Activated CD8-positive, alpha-beta T cell treated with anti-CD3 and anti-CD28 coated beads, Interleukin-2, amount 10 ng/mL, durations not matched to agents 7 days and 5 days (primary cell): Measurements from ENCODE around the gene LMO2. TPM values are rescaled to one million over a fixed set of nuclear protein-coding genes. Genes with fewer than 3 reads are reported as not detected.

Experiments used
- ATAC-seq: fragments of 150-1000 bp; cut with Tn5 transposase; one replicate; pipeline ENCODE4 v1.10.0; 2021; ENCODE audit warnings: moderate library complexity
- CTCF ChIA-PET: fragments of 350-600 bp; sonication (Branson Sonifier 250); formaldehyde crosslinking; loops from one replicate; lab custom pipeline; 2021; ENCODE audit warnings: antibody characterized with exemption; lab: Charles Lee
- POLR2A ChIA-PET: fragments of 350-600 bp; sonication (Branson Sonifier 250); formaldehyde crosslinking; loops from one replicate; lab custom pipeline; 2021; ENCODE audit warnings: antibody characterized with exemption; lab: Charles Lee
- DNase-seq: peaks from one replicate; pipeline ENCODE4 v3.0.0-alpha.2; 2020
- H3K27ac Mint-ChIP-seq: one replicate; pipeline ENCODE4 v1.8.0; 2021; ENCODE audit warnings: mild to moderate bottlenecking, mixed read lengths
- H3K27me3 Mint-ChIP-seq: one replicate; pipeline ENCODE4 v1.8.0; 2021; ENCODE audit warnings: low read depth, mixed read lengths
- H3K36me3 Mint-ChIP-seq: one replicate; pipeline ENCODE4 v1.8.0; 2021; ENCODE audit warnings: low read depth, mixed read lengths
- H3K4me1 Mint-ChIP-seq: one replicate; pipeline ENCODE4 v1.8.0; 2021; ENCODE audit warnings: low read depth, mixed read lengths
- H3K4me3 Mint-ChIP-seq: one replicate; pipeline ENCODE4 v1.8.0; 2021; ENCODE audit warnings: mild to moderate bottlenecking, mixed read lengths
- H3K9me3 Mint-ChIP-seq: one replicate; pipeline ENCODE4 v1.8.0; 2022; ENCODE audit warnings: mixed read lengths; ENCODE audit not compliant: insufficient read depth
- total RNA-seq, 2 experiments: library from RNA; stranded (reverse); gene quantifications; one replicate each; pipeline ENCODE4 v1.2.3, GENCODE V29; 2021

LMO2 gene
- total RNA-seq, 2 experiments from 2014 or later, result not detected

DNA sequence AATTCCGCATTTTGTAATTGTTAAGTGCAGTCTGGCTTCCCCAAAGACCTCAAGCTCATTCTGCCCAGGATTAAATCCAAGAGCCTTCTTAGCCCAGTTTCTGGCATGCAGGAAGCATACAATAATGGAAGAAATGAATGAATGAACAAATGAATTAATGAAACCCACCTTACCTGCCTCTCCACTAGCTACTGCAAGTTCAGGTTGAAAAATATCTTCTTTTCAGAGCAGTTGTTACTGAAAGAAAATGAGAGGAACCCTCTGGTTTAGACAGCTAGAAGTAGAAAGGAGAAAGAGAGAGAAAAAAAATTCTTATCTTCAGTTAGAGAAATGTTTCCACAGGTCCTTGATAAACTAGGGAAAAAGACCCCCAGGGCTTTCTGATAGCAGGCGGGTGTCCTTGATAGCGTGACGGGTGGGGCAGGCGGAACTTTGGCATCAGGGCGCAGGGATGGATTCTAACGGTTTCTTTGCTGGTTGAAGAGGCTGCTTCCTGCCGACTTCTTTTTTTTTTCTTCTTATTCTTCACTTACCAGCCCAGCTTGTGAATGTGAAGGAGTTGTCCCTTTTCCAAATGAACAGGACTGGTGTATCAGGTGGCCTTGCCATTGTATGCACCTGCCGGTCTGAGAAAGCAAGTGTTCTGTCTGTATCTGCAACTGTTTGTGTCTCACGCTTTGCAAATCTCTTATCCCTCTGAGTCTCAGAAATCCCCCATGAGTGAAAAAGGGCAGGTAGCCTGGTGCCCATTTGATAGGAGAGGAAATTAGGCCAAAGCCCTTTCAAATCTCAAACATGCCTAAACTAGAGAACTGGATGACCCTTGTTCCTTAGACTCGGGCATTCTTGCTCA lies 10.0 kb downstream of the LMO2 start:
- POLR2A ChIA-PET, result no interaction called here

DNA sequence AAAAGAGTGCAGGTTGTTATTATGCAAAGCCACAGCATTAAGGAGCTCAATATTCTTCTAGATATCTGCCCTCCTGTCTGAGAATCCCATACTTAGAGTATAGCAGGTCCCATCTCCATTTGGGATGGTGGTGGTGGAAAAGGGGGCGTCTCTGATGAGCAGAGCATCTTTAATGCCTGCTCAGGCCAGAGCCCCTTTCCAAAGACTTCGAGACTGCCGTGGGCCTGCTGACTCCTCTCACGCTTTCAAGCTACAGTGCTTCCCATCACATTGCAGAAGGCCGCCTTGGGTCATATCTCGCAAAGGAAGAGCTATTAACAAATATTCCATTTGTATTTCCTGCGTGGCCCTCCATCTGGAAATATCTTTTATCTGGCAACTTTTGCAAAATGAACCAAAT lies 10.9 kb downstream of the LMO2 start:
- H3K4me1 Mint-ChIP-seq, result peaks cover 4% of the 10 kb centered on the region
- no peak for ATAC-seq
- H3K36me3 Mint-ChIP-seq, result no peaks in the 10 kb centered on the region
- H3K27ac Mint-ChIP-seq, result no peak overlapping the region
- no peak for DNase-seq
- POLR2A ChIA-PET, result no interaction called here
- H3K4me3 Mint-ChIP-seq, result no peak overlapping the region
- CTCF ChIA-PET, result interaction anchor here (1.9 kb wide), 1 partner anchor 107 kb away, joined by 7 read pairs; no protein-coding TSS in a partner anchor
- H3K27me3 Mint-ChIP-seq, result peaks cover 81% of the 10 kb centered on the region
- no peaks in the 10 kb centered on the region for H3K9me3 Mint-ChIP-seq

More for the DNA sequence above, 10.0 kb downstream of the LMO2 start:
- ATAC-seq (no peak), DNase-seq (no peak)
- H3K27me3 Mint-ChIP-seq, result peaks cover 81% of the 10 kb centered on the region
- no peaks in the 10 kb centered on the region for H3K36me3 Mint-ChIP-seq
- H3K4me1 Mint-ChIP-seq, result peaks cover 4% of the 10 kb centered on the region
- H3K9me3 Mint-ChIP-seq, result no peaks in the 10 kb centered on the region
- no peak overlapping the region for H3K27ac Mint-ChIP-seq
- H3K4me3 Mint-ChIP-seq, result no peak overlapping the region
- CTCF ChIA-PET, result interaction anchor here (1.9 kb wide), 1 partner anchor 106 kb away, joined by 7 read pairs; no protein-coding TSS in a partner anchor

- ChIA-PET CTCF (no interaction called here), POLR2A (no interaction called here)
- Mint-ChIP-seq H3K27ac (no peak overlapping the region), H3K9me3 (no peaks in the 10 kb centered on the region), H3K4me1 (no peaks in the 10 kb centered on the region), H3K27me3 (peaks cover 83% of the 10 kb centered on the region), H3K4me3 (no peak overlapping the region), H3K36me3 (no peaks in the 10 kb centered on the region)
- DNase-seq, result no peak
- ATAC-seq, result no peak
Measured at GRCh38 chr11:33879375-33879774, 12.5 kb downstream of the LMO2 start.

DNA sequence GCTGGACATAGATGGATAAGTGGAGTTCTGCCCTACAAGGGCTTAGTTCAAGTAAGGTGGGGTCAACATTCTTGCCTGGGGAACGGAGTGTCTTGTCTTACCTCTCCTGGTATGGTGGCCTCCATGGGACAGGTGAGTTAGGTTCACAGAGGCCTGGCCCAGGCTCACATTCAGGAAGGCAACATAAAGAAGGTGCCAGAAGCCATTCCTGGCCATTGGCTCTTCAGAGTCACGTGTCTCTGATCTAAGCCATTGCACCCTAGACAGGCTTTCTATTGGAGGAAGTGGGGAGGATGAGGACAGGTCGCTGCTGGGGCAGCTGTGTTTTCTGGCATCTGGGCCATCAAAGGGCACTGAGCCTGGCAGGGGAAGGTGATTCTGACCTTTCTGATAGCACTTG lies 14.8 kb downstream of the LMO2 start:
- Mint-ChIP-seq H3K4me1 (no peaks in the 10 kb centered on the region), H3K9me3 (no peaks in the 10 kb centered on the region), H3K36me3 (no peaks in the 10 kb centered on the region), H3K27me3 (peaks cover 78% of the 10 kb centered on the region), H3K4me3 (no peak overlapping the region), H3K27ac (no peak overlapping the region)
- ATAC-seq, result no peak
- CTCF ChIA-PET, result no interaction called here
- no peak for DNase-seq
- POLR2A ChIA-PET, result no interaction called here

DNA sequence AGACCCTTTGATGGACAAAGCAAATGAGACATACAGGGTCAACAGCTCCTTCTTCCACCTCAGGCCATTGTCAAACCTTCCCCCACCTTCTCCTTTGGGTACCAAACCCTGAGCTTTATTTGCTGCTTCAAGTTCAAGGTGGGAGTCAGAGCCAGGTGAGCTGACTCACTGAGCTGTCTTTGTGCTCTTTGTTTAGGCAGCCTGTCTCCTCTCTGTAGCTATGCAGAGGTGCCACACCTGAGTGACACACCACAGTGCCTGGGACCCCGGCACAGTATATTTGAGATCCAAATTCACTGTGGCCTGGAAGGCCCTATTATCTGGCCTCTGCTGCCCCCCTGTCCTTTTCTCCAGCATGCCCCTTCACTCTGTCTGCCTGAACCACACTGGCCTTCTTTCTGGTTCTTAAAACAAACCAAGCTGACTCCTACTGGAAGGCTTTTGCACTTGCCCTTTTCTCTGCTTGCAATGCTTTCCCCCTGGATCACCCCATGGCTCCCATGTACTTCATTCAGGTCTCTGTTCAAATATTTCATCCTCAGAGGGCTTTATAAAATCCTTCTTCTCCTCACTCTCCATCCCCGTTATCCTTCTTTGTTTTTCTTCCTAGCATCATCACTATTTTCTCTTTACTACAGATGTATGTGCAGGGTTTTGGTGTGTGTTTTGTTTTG lies 16.1 kb downstream of the LMO2 start:
- ATAC-seq, result no peak
- peaks cover 73% of the 10 kb centered on the region for H3K27me3 Mint-ChIP-seq
- H3K9me3 Mint-ChIP-seq, result no peaks in the 10 kb centered on the region
- H3K4me3 Mint-ChIP-seq, result no peak overlapping the region
- H3K27ac Mint-ChIP-seq, result no peak overlapping the region
- peaks cover 2% of the 10 kb centered on the region for H3K4me1 Mint-ChIP-seq
- DNase-seq, result no peak
- CTCF ChIA-PET, result interaction anchor here (0.6 to 1.9 kb wide), 2 partner anchors 14 to 18 kb away, joined by 3 to 9 read pairs; no protein-coding TSS in a partner anchor
- POLR2A ChIA-PET, result no interaction called here
- H3K36me3 Mint-ChIP-seq, result no peaks in the 10 kb centered on the region

GRCh38 chr11:33874910-33875490 lies 16.9 kb downstream of the LMO2 start:
- DNase-seq, result no peak
- ATAC-seq, result no peak
- no peak overlapping the region for H3K4me3 Mint-ChIP-seq
- ChIA-PET CTCF (interaction anchor here (1.9 kb wide), 1 partner anchor 17 kb away, joined by 9 read pairs; no protein-coding TSS in a partner anchor), POLR2A (no interaction called here)
- H3K36me3 Mint-ChIP-seq, result no peaks in the 10 kb centered on the region
- H3K9me3 Mint-ChIP-seq, result no peaks in the 10 kb centered on the region
- peaks cover 6% of the 10 kb centered on the region for H3K4me1 Mint-ChIP-seq
- H3K27ac Mint-ChIP-seq, result no peak overlapping the region
- H3K27me3 Mint-ChIP-seq, result peaks cover 73% of the 10 kb centered on the region

- POLR2A ChIA-PET, result no interaction called here
- H3K4me1 Mint-ChIP-seq, result peaks cover 9% of the 10 kb centered on the region
- no peak for DNase-seq
- ATAC-seq, result no peak
- H3K9me3 Mint-ChIP-seq, result no peaks in the 10 kb centered on the region
- H3K4me3 Mint-ChIP-seq, result no peak overlapping the region
- CTCF ChIA-PET, result interaction anchor here (1.9 kb wide), 1 partner anchor 17 kb away, joined by 9 read pairs; no protein-coding TSS in a partner anchor
- no peak overlapping the region for H3K27ac Mint-ChIP-seq
- H3K36me3 Mint-ChIP-seq, result no peaks in the 10 kb centered on the region
- peaks cover 72% of the 10 kb centered on the region for H3K27me3 Mint-ChIP-seq
Measured at GRCh38 chr11:33874433-33874832, 17.4 kb downstream of the LMO2 start.

DNA sequence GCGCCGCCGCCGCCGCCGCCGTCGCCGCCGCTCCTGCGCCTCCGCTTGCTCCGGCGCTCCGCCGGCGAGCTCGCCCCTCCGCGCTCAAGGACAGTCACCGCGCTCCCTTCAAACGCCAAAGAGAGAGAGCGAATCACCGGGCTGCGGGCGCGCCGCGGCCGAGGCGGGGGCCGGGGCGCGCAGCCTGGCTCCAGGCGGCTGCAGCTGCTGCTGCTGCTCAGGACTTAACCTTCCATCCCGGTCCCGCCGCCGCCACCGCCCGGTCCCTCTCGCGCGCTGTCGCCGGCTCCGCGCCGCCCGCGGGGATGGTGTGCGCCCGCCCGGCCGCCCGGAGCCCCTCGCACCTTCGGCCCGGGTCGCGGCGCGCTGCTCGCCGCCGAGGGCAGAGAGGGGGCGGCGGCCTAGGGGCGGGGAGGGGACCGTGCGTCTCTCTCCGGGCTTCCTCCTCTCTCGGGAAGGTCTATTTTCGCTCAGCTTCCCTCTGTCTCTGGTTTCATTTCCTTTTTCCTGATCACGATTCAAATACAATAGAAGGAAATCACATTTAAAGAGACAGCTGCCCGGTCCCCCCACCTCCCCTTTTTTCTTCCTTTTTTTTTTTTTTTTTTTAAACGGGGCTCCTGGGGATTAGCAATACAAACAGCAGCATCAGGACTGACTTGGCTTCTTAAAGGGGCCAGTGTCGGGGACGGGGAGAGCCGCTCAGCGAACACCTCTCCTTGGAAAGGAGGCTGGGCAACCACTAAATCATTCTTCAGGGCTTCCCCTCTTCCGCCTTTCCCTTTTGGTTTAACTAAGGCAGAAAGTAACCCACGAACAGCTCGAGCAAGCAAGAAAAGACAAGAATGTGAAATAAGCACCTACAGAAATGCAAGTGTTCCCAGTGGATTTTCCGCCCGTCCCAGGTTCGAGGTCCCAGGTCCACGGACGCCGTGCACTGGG lies 22.1 kb downstream of the LMO2 start:
- no peaks in the 10 kb centered on the region for H3K9me3 Mint-ChIP-seq

GRCh38 chr11:33868647-33869461 lies 23.0 kb downstream of the LMO2 start:
- Mint-ChIP-seq H3K4me1 (peaks cover 15% of the 10 kb centered on the region), H3K9me3 (no peaks in the 10 kb centered on the region), H3K27me3 (peaks cover 60% of the 10 kb centered on the region), H3K36me3 (no peaks in the 10 kb centered on the region), H3K27ac (no peak overlapping the region), H3K4me3 (no peak overlapping the region)
- DNase-seq (no peak), ATAC-seq (peak; percentile 10)
- ChIA-PET POLR2A (no interaction called here), CTCF (interaction anchor here (1.1 to 2.3 kb wide), 2 partner anchors 11 to 119 kb away, joined by 6 to 14 read pairs; no protein-coding TSS in a partner anchor)

More for the DNA sequence above, 22.1 kb downstream of the LMO2 start:
- ATAC-seq (peak; percentile 60), DNase-seq (no peak)
- ChIA-PET POLR2A (no interaction called here), CTCF (interaction anchor here (0.8 to 2.3 kb wide), 3 partner anchors 12 to 118 kb away, joined by 3 to 14 read pairs (median 4); no protein-coding TSS in a partner anchor)
- Mint-ChIP-seq H3K4me3 (peak overlapping the region; percentile 75), H3K27me3 (peaks cover 65% of the 10 kb centered on the region), H3K4me1 (peaks cover 15% of the 10 kb centered on the region), H3K36me3 (no peaks in the 10 kb centered on the region), H3K27ac (no peak overlapping the region)

DNA sequence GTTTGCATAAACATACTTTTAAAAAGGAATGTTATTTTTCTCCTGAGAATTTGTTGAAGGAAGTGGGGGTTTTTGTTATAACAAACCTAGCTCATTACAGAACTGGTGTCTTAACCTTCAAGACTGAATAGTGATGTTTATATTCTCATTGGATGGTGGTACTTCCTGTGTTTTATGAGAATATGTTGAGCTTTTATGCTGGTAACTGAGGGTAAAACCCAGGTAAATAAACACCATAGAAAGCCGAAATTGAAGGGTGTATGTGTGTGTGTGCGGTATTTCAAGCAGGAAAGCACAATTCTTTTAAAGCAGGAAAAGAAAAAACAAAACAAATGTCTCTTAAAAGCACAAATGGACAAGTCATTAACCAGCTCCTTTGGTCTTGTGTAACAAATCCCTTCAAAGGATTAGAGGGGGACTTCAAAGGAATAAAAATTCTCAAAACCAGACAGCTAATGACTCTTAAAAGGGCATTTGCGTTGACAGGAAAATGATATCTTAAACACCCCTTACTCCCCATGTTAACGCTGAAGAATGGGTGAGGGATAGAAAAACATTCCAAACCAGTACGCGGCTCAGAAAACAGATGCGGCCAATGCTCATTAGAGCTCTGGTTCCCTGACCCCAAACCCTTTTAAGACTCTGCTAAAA lies 23.8 kb downstream of the LMO2 start:
- Mint-ChIP-seq H3K27me3 (peaks cover 59% of the 10 kb centered on the region), H3K4me3 (no peak overlapping the region), H3K36me3 (no peaks in the 10 kb centered on the region), H3K9me3 (no peaks in the 10 kb centered on the region), H3K4me1 (peaks cover 15% of the 10 kb centered on the region), H3K27ac (no peak overlapping the region)
- ATAC-seq, result no peak
- no peak for DNase-seq
- ChIA-PET POLR2A (no interaction called here), CTCF (interaction anchor here (1.0 to 2.3 kb wide), 3 partner anchors 10 to 120 kb away, joined by 4 to 14 read pairs (median 6); no protein-coding TSS in a partner anchor)
